ENCODE measurements around the gene CPLX1. TPM values are rescaled to one million over a fixed set of nuclear protein-coding genes. Genes with fewer than 3 reads are reported as not detected.

CPLX1 gene
- total RNA-seq, 4 donors from 2014 or later = 0.35 to 0.67 TPM; not detected in 2

DNA sequence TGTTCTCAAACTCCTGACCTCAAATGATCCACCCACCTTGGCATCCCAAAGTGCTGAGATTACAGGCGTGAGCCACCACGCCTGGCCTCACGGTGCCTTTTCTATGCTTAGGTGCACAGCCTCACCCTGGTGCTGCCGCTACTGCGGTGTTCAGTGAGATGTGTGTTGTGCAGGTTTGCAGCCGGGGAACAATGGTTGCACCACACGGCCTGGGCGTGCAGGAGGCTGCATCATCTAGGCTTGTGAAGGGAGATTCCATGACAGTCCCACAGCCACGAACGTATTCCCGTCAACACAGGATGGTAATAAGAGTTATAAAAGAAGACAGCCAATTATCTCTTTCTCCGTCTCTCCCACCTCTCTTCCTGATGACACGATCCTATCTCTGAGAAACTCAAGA, 22.0 kb downstream of the CPLX1 start:
- no peak for DNase-seq
- no peaks in the 10 kb centered on the region for H3K27me3 ChIP-seq
- H3K4me1 ChIP-seq = no peaks in the 10 kb centered on the region
- no peak overlapping the region for H3K4me3 ChIP-seq
- H3K27ac ChIP-seq = no peak overlapping the region
- no peaks in the 10 kb centered on the region for H3K9me3 ChIP-seq
- no peak for TF ChIP-seq POLR2A (IDR thresholded peaks at IDR 0.05)
- TF ChIP-seq, protein P1, sequence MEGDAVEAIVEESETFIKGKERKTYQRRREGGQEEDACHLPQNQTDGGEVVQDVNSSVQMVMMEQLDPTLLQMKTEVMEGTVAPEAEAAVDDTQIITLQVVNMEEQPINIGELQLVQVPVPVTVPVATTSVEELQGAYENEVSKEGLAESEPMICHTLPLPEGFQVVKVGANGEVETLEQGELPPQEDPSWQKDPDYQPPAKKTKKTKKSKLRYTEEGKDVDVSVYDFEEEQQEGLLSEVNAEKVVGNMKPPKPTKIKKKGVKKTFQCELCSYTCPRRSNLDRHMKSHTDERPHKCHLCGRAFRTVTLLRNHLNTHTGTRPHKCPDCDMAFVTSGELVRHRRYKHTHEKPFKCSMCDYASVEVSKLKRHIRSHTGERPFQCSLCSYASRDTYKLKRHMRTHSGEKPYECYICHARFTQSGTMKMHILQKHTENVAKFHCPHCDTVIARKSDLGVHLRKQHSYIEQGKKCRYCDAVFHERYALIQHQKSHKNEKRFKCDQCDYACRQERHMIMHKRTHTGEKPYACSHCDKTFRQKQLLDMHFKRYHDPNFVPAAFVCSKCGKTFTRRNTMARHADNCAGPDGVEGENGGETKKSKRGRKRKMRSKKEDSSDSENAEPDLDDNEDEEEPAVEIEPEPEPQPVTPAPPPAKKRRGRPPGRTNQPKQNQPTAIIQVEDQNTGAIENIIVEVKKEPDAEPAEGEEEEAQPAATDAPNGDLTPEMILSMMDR (IDR thresholded peaks at IDR 0.05) = no peak
- no peaks in the 10 kb centered on the region for H3K36me3 ChIP-seq

DNA sequence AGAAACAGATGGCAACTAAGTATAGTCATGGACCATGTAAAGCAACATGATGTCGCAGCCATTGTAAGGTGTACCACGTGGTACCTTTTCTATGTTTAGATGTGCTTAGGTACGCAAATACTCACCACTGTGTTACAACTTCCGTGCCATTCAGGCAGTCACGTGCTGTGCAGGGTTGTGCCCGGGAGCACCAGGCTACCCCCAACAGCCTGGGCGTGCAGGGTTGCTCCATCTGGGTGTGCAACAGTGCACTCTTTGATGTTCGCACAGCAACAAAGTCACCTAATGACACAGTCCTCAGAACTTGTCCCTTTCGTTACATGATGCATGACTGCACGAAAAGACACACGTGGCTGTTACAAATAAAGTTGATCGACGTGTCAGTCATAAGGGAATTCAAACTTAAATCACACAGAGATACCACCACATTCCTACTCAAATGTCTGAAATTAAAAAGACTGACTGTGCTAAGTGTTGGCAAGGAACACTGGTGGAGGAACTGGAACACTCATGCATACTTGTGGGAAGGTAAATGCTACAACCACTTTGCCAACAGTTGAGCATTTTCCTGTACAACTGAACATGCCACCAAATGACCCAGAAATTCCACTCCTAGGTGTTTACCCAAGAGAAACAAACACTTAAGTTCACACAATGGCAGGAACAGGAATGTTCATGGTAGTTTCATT, 24.3 kb downstream of the CPLX1 start:
- Histone ChIP-seq H3K9me3 (no peaks in the 10 kb centered on the region), H3K4me1 (no peaks in the 10 kb centered on the region), H3K4me3 (no peak overlapping the region), H3K27me3 (no peaks in the 10 kb centered on the region), H3K36me3 (no peaks in the 10 kb centered on the region), H3K27ac (no peak overlapping the region)
- DNase-seq = no peak
- no peak for TF ChIP-seq POLR2A (IDR thresholded peaks at IDR 0.05)
- TF ChIP-seq, protein P1 (IDR thresholded peaks at IDR 0.05) = no peak

DNA sequence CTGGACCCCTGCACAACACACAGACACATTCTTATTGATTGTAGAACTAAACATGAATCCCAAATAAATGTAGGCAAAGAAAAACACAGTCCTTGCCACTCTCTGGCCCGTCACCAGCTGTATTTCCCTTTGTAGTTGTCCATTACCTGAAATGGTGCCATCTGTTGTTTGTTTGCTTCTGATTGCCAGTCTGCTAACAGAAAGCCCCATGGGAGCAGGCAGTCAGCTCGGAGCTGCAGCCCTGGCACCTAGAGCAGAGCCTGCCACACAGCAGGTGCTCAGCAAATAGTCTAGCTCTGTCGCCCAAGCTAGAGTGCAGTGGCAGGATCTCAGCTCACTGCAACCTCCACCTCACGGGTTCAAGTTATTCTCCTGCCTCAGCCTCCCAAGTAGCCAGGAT, 28.9 kb downstream of the CPLX1 start:
- peaks cover 0 to 28% (median 23%) of the 10 kb centered on the region in 4 donors for H3K4me1 ChIP-seq
- no peak overlapping the region for H3K4me3 ChIP-seq
- no peak for TF ChIP-seq POLR2A (IDR thresholded peaks at IDR 0.05)
- TF ChIP-seq, protein P1 (IDR thresholded peaks at IDR 0.05) = no peak
- H3K27me3 ChIP-seq = peaks cover 0 to 25% of the 10 kb centered on the region in 2 donors
- no peak for DNase-seq
- no peaks in the 10 kb centered on the region for H3K36me3 ChIP-seq
- peaks cover 0 to 3% (median 0%) of the 10 kb centered on the region in 4 donors for H3K9me3 ChIP-seq
- no peak overlapping the region for H3K27ac ChIP-seq

DNA sequence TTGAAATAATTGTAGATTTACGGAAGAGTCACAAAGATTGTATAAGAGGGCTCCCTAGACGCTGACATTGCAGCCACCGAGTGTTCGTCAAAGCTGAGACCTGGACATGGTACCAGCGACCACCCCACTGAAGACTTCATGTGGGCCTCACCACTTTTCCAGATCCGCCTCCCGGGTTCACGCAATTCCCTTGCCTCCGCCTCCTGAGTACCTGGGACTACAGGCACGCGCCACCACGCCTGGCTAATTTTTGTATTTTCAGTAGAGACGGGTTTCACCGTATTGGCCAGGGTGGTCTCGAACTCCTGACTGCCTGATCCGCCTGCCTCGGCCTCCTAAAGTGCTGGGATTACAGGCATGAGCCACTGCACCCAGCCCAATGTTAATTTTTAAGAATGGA, 29.7 kb downstream of the CPLX1 start:
- H3K4me1 ChIP-seq = peaks cover 0 to 31% (median 23%) of the 10 kb centered on the region in 4 donors
- peaks cover 0 to 3% (median 0%) of the 10 kb centered on the region in 4 donors for H3K9me3 ChIP-seq
- H3K36me3 ChIP-seq = no peaks in the 10 kb centered on the region
- TF ChIP-seq, protein P1 (IDR thresholded peaks at IDR 0.05) = no peak
- no peak for TF ChIP-seq POLR2A (IDR thresholded peaks at IDR 0.05)
- peaks cover 0 to 28% of the 10 kb centered on the region in 2 donors for H3K27me3 ChIP-seq
- H3K4me3 ChIP-seq = no peak overlapping the region
- no peak overlapping the region for H3K27ac ChIP-seq
- DNase-seq = no peak

DNA sequence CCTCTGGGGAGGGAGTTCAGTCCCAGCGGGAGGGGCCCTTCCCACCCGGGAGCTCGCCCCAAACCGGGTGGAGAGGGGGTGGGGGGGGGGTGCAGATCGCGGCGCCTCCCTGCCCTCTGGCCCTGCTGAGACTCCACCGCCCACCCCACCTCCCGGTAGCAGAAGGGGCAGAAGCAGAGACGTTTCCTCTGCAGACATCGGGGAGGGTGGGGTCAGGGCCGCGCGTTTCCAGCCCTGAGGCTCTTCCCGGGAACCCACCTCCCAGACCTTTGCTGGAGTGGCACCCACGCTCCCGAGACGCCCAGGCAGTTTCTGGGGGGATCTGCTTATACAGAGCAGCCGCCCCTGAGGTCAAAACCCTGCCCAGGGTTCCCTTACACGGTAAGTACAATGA, 30.2 kb downstream of the CPLX1 start:
- H3K4me1 ChIP-seq = peaks cover 0 to 31% (median 23%) of the 10 kb centered on the region in 4 donors
- no peak overlapping the region for H3K27ac ChIP-seq
- DNase-seq = no peak
- peaks cover 0 to 30% of the 10 kb centered on the region in 2 donors for H3K27me3 ChIP-seq
- peak overlapping the region in 1 of 4 donors; percentile 39 for H3K4me3 ChIP-seq
- TF ChIP-seq, protein P1 (IDR thresholded peaks at IDR 0.05) = no peak
- no peak for TF ChIP-seq POLR2A (IDR thresholded peaks at IDR 0.05)
- H3K36me3 ChIP-seq = no peaks in the 10 kb centered on the region
- H3K9me3 ChIP-seq = peaks cover 0 to 3% (median 0%) of the 10 kb centered on the region in 4 donors
